MM.1S (cell line): Measurements from ENCODE around the gene AGPAT3.

Experiments used
- EZH2 ChIP-seq: fragments of 300-600 bp; sonication (generic); optimal IDR thresholded peaks from 2 replicates; pipeline ENCODE3; 2017; ENCODE audit warnings: low read depth, mild to moderate bottlenecking, antibody characterized with exemption, low read length, mixed read lengths
- TF ChIP-seq, protein P1 (sequence below): fragments of 300-600 bp; sonication (generic); IDR thresholded peaks from 2 replicates; pipeline ENCODE4 v1.5.1; 2016; ENCODE audit warnings: antibody characterized with exemption, low read length, mixed read lengths

DNA sequence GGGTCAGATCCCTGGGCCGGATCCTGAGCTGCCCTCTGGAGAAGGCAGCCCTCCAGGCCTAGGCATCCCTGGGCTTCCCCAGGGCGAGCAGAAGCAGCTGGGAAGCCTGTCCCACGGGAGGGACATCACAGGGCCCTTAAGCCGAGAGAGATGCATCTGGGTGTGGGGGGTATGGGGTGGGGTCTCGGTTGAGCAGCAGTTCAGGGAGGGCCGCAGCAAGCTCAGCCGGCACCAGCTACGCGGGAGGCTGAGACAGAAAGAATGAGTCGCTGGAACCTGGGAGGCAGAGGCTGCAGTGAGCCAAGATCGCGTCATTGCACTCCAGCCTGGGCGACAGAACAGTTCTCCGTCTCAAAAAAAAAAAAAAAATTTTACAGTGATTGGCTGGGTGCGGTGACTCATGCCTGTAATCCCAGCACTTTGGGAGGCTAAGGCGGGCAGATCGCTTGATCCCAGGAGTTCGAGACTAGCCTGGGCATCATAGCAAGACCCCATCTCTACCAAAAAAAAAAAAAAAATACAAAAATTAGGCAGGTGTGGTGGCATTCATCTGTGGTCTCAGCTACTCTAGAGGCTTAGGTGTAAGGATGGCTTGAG lies 37.9 kb upstream of the AGPAT3 start:
- TF ChIP-seq EZH2 = no peak
- TF ChIP-seq, protein P1, sequence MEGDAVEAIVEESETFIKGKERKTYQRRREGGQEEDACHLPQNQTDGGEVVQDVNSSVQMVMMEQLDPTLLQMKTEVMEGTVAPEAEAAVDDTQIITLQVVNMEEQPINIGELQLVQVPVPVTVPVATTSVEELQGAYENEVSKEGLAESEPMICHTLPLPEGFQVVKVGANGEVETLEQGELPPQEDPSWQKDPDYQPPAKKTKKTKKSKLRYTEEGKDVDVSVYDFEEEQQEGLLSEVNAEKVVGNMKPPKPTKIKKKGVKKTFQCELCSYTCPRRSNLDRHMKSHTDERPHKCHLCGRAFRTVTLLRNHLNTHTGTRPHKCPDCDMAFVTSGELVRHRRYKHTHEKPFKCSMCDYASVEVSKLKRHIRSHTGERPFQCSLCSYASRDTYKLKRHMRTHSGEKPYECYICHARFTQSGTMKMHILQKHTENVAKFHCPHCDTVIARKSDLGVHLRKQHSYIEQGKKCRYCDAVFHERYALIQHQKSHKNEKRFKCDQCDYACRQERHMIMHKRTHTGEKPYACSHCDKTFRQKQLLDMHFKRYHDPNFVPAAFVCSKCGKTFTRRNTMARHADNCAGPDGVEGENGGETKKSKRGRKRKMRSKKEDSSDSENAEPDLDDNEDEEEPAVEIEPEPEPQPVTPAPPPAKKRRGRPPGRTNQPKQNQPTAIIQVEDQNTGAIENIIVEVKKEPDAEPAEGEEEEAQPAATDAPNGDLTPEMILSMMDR = no peak
